ENCODE results near the gene TRANK1. TPM values are rescaled to one million over a fixed set of nuclear protein-coding genes. Genes with fewer than 3 reads are reported as not detected.

Gene TRANK1
- total and polyA plus RNA-seq, 2 of the 8 experiments (the other 6 are each of a cell fraction or from before 2014, with no cell fraction given) = 2.9 to 8.8 TPM

GRCh38 chr3:36823806-36824205 lies 121.0 kb downstream of the TRANK1 start (continued):
- TF ChIP-seq CHD7 (IDR thresholded peaks at IDR 0.05; ENCODE audit: insufficient replicate concordance, low read length) (no peak), KDM4A (IDR thresholded peaks at IDR 0.05; ENCODE audit: low read depth, low read length, severe bottlenecking) (no peak)

Data from H1 (cell line).